ENCODE results near the gene NR3C2. TPM values are rescaled to one million over a fixed set of nuclear protein-coding genes. Genes with fewer than 3 reads are reported as not detected.

NR3C2 gene
- total RNA-seq, 1 donor from 2014 or later: 0.54 TPM

GRCh38 chr4:148207068-148207467 lies 235.1 kb downstream of the NR3C2 start:
- no peak for TF ChIP-seq CTCF (IDR thresholded peaks at IDR 0.05; ENCODE audit: unreplicated experiment)
- H3K27me3 Mint-ChIP-seq (ENCODE audit: unreplicated experiment): peaks cover 2% of the 10 kb centered on the region
- H3K36me3 Mint-ChIP-seq (ENCODE audit: low read depth, unreplicated experiment): no peaks in the 10 kb centered on the region
- H3K4me1 Mint-ChIP-seq (ENCODE audit: unreplicated experiment): peaks cover 3% of the 10 kb centered on the region
- DNase-seq (ENCODE audit: low spot score): no peak
- no peaks in the 10 kb centered on the region for H3K9me3 Mint-ChIP-seq (ENCODE audit: unreplicated experiment)
- H3K27ac Mint-ChIP-seq (ENCODE audit: unreplicated experiment): no peak overlapping the region
- H3K4me3 Mint-ChIP-seq (ENCODE audit: unreplicated experiment): no peak overlapping the region

GRCh38 chr4:148205476-148205875 lies 236.7 kb downstream of the NR3C2 start:
- TF ChIP-seq CTCF (IDR thresholded peaks at IDR 0.05; ENCODE audit: unreplicated experiment): no peak
- H3K9me3 Mint-ChIP-seq (ENCODE audit: unreplicated experiment): no peaks in the 10 kb centered on the region
- no peaks in the 10 kb centered on the region for H3K4me1 Mint-ChIP-seq (ENCODE audit: unreplicated experiment)
- H3K27ac Mint-ChIP-seq (ENCODE audit: unreplicated experiment): no peak overlapping the region
- no peak for DNase-seq (ENCODE audit: low spot score)
- no peak overlapping the region for H3K4me3 Mint-ChIP-seq (ENCODE audit: unreplicated experiment)
- no peaks in the 10 kb centered on the region for H3K36me3 Mint-ChIP-seq (ENCODE audit: low read depth, unreplicated experiment)
- peaks cover 2% of the 10 kb centered on the region for H3K27me3 Mint-ChIP-seq (ENCODE audit: unreplicated experiment)

GRCh38 chr4:148204892-148205291 lies 237.3 kb downstream of the NR3C2 start:
- H3K27me3 Mint-ChIP-seq (ENCODE audit: unreplicated experiment): peaks cover 2% of the 10 kb centered on the region
- no peak overlapping the region for H3K27ac Mint-ChIP-seq (ENCODE audit: unreplicated experiment)
- H3K9me3 Mint-ChIP-seq (ENCODE audit: unreplicated experiment): no peaks in the 10 kb centered on the region
- DNase-seq (ENCODE audit: low spot score): no peak
- H3K4me1 Mint-ChIP-seq (ENCODE audit: unreplicated experiment): no peaks in the 10 kb centered on the region
- no peak for TF ChIP-seq CTCF (IDR thresholded peaks at IDR 0.05; ENCODE audit: unreplicated experiment)
- no peaks in the 10 kb centered on the region for H3K36me3 Mint-ChIP-seq (ENCODE audit: low read depth, unreplicated experiment)
- H3K4me3 Mint-ChIP-seq (ENCODE audit: unreplicated experiment): no peak overlapping the region

- no peak for DNase-seq (ENCODE audit: low spot score)
- H3K9me3 Mint-ChIP-seq (ENCODE audit: unreplicated experiment): no peaks in the 10 kb centered on the region
- no peaks in the 10 kb centered on the region for H3K36me3 Mint-ChIP-seq (ENCODE audit: low read depth, unreplicated experiment)
- TF ChIP-seq CTCF (IDR thresholded peaks at IDR 0.05; ENCODE audit: unreplicated experiment): no peak
- no peak overlapping the region for H3K4me3 Mint-ChIP-seq (ENCODE audit: unreplicated experiment)
- H3K4me1 Mint-ChIP-seq (ENCODE audit: unreplicated experiment): no peaks in the 10 kb centered on the region
- H3K27me3 Mint-ChIP-seq (ENCODE audit: unreplicated experiment): peaks cover 2% of the 10 kb centered on the region
- no peak overlapping the region for H3K27ac Mint-ChIP-seq (ENCODE audit: unreplicated experiment)
Measured at GRCh38 chr4:148204171-148204570, 238.0 kb downstream of the NR3C2 start.

- Mint-ChIP-seq H3K27me3 (ENCODE audit: unreplicated experiment) (no peaks in the 10 kb centered on the region), H3K27ac (ENCODE audit: unreplicated experiment) (no peak overlapping the region), H3K4me3 (ENCODE audit: unreplicated experiment) (no peak overlapping the region), H3K9me3 (ENCODE audit: unreplicated experiment) (no peaks in the 10 kb centered on the region), H3K36me3 (ENCODE audit: low read depth, unreplicated experiment) (no peaks in the 10 kb centered on the region), H3K4me1 (ENCODE audit: unreplicated experiment) (no peaks in the 10 kb centered on the region)
- no peak for DNase-seq (ENCODE audit: low spot score)
- TF ChIP-seq CTCF (IDR thresholded peaks at IDR 0.05; ENCODE audit: unreplicated experiment): no peak
Measured at GRCh38 chr4:148203056-148203898, 238.9 kb downstream of the NR3C2 start.
